ENCODE measurements around the gene THAP7. TPM values are rescaled to one million over a fixed set of nuclear protein-coding genes. Genes with fewer than 3 reads are reported as not detected.
A peak's percentile ranks its signal among the peaks of the same experiment; 100 is the strongest.
"Not testable (repeated sequence)": the region's sequence is repeated elsewhere in the genome, so short reads cannot be mapped to it uniquely, and the experiment has no call there.

THAP7 gene
- total RNA-seq, 1 donor from 2014 or later: 56.5 TPM

DNA sequence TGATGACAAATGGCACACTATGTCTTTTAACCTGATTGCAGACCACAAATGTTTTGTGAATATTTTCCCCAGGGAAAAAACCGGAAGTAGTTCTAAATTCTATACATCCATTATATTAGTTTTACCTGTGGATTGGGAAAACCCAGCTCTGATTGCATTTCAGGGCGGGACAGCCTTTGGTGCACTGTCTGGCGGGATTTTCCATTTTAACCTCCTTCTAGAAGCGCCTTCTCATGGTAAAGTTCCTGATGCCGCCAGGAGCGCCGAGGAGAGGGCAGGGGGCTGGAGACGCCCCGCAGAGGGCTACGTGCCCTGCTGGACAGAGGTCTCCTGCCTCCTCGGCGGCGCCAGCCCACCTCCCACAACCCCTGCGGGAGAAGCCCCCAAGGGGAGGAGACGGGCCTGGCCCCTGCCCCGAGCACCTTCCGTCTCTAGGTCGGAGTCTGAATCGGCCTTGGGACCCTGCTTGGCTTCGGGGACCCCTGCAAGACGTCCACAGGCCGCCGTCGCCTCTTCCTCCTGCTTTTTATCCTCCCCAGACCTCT, 11.8 kb upstream of the THAP7 start:
- no peak for DNase-seq (ENCODE audit: low read depth)

DNA sequence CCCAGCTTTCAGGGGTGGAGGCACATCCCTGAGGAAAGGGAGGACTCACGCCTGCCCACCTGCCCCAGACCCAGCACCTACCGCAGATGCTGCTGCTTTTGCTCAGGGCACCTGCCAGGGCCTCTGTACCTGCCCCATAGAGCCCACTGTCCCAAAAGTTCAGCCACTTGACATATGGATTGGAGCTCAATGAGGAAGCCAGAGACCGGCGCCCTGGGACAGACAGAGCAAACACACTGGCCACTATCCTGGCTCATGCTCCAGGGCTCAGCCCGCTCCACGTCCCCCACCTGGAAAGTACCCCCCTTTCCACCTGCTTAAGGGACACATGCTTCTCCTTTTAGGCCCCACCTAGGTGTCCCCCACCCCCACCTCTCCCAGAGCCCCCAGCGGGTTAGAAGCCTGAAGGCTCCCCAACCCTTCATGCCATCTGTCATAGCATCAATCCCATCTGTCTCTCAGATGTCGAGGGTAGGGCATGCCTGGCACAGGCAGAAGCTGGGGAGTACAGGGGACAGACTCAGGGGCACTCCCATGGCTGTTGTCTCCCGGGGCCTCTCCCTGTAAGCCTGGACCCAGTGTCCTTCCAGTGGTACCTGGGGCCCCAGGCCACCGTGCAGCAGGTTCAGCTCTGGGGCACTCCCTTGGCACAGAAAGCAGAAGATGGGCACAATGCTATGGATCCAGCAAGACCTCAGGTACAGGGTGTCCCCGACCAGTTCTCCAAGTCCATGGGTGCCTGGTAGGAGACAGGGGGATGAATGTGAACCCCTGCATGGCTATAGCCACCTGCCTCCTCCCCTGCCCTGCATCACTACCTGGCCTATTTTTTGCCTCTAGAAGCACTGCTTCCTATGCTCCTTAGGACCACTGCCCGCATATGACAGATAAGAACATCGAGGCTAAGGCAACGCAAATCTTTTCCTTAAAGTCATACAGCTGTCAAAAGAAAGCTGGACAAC, 10.8 kb upstream of the THAP7 start:
- DNase-seq (ENCODE audit: low read depth): no peak

DNA sequence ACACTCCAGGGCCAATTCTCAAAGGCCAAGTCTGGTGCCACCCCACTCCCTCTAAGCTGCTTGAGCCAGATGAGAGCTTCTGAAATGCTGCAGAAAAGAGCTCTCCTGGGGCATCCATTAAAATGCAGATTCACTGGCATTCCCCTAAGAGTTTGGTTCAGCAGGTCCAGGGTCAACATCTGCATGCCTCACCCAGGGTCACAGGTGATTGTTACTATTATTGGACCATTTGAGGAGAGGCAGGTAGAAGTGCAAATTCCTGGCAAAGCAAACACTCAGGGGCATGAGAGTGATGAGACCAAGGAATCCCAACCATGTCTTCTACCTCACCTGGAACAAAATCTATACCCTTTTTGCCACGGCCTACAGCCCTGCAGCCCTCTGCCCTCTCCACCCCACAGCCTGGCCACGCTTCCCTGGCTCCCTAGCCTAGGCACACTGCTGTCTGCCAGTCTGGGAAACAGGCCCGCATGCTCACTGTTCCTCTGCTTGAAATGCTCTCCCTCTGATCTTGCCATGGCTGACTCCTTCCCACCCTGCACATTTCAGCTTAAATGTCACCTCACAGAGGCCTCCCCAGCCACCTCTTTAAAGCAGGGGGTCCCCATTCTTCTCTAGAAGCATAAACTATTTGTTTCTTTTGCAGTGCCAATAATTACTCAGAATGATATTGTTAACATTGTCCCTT, 8.7 kb upstream of the THAP7 start:
- DNase-seq (ENCODE audit: low read depth): no peak

DNA sequence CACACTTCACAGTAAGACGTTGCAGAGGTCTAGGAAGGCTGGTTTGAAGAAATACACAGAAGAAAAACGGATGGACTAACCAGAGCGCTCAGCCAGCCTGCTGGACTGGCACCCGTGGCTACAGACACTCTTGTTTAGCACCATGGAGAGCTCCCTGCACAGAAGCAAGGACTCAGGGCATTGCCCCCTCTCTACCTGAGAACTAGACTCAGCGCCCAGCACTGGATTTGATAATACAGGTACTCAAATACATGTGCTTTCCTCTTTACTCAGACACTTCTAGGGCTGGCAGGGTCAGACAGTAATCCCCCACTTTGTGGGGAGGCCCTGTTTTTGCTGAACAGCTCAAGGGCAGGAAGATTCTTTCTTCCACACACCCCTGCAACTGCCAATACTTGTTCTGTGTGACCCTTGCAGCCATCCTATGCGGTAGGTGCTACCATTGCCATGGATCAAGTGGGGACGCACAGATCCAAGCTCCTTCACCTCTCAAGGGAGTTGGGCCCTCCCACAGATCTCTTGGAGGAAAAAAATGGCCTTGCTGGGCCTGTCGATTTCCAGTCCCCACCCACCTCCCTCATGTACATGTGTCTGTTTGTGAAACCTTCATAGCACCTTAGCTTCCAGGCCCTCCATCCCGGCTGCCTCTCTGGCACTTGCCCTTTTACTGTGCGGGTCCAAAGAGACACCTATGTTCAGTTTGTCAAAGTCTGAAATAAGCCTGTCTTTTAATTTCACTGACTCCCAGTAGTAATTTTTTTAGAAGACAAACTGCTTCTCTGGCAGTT, 7.9 kb upstream of the THAP7 start:
- DNase-seq (ENCODE audit: low read depth): peak; percentile 53

DNA sequence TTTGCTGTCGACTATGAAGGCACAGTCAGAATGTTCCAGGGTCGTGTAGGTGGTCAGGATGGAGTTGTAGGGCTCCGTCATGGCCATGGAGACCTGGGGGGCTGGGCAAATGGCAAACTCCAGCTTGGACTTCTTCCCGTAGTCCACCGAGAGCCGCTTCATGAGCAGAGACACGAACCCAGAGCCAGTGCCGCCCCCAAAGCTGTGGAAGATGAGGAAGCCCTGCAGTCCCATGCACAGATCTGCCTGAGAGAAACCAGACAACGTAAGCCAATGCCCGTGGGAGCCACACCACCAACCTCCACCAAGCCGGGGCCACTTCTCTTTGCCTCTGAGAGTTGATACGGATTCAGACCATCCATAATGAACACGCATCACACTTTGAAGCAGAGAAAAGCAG, 7.3 kb upstream of the THAP7 start:
- not testable (repeated sequence) for DNase-seq (ENCODE audit: low read depth)

DNA sequence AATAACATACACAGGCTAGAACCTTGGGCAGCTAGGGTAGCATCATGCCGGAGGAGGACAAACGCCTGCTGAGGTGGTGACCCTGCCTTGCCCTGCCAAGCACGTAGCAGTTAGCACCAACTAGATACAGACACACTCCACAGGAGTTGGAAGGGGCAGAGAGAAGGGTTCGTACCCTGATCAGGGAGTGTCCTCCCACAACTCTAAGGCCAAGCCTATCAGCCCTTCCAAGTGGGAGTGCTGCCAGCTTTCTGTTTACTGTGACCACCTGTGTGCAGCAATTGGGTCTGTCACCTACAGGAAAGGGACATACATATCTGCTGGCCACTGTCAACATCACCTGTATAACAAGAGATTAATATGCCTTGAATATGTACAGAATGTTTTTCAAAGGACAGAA, 1.9 kb upstream of the THAP7 start:
- no peak for DNase-seq (ENCODE audit: low read depth)

- DNase-seq (ENCODE audit: low read depth): no peak
Observed at GRCh38 chr22:21000987-21001600, 824 bp downstream of the THAP7 start.

- DNase-seq (ENCODE audit: low read depth): no peak
Observed at GRCh38 chr22:21000207-21000986, 1.5 kb downstream of the THAP7 start.

GRCh38 chr22:20999350-21000206, 2.3 kb downstream of the THAP7 start:
- no peak for DNase-seq (ENCODE audit: low read depth)

GRCh38 chr22:20998411-20999336, 3.2 kb downstream of the THAP7 start:
- no peak for DNase-seq (ENCODE audit: low read depth)

DNA sequence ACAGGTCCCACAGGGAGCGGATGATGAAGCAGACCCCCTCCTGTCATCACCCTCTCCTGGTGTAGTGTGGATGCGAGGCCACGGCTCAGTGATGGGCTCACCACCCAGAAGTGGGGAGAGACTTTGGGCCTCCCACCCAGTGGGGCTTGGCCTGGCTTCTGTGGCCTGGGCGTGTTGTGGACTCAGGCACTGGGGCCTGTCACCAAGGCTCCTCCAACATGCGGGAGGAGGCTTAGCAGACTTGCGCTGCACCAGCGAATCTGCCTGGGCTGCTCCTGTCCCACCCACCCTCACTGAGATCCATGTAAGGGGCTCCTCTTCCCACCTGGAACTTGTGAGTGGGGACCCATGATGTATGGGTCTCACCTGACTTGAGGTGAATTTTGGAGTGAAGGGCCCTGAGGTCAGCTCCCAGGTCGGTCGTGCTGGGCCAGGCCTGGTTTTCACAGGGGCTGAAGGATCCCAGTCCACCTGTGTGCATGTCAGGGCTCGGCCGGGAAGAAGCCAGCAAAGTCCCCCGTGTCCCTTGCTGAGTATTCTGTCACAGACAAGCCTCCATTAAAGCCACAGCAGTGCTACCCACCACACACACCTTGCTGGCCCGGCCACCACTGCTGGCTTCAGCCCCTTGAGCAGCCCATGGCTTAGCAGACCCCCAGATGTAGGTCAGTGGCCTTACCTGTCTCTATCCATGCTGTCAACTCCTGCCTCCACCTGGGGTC, 4.2 kb downstream of the THAP7 start:
- DNase-seq (ENCODE audit: low read depth): no peak

DNA sequence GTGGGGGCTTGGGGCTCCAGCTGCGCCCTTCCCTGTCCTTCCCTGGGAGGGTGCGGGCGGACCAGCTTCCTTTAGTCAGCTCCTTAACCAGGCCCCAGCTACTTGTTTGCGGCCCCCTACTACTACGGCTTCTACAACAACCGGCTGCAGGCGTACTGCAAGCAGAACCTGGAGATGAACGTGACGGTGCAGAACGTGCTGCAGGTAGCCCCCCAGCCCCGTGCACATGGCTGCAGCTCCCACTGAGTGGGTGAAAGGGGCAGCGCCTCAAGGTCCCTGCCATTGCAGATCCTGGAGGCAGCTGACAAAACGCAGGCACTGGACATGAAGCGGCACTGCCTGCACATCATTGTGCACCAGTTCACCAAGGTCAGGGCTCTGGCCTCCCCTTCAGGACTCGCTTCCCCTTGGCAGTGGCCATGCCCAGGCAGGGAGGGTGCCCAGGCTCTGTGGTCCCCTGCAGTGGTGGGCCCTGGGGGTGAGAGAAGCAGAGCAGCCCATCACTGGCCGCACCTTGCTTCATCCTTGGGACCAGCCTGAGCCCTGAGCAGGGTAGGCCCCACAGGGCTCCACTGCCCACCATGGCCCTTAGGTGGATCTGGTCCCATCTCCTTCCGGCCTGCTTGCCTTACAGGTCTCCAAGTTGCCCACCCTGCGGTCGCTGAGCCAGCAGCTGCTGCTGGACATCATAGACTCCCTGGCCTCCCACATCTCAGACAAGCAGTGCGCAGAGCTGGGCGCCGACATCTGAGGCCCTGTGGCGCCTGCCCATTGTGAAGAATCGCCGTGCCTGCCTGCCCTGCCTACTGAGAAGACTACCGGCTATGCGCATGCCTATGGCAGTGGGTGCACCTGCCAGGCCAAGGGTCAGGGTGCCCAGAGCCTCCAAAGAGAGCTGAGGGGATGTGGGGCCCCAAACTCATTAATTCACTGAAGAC, 5.1 kb downstream of the THAP7 start:
- no peak for DNase-seq (ENCODE audit: low read depth)

DNA sequence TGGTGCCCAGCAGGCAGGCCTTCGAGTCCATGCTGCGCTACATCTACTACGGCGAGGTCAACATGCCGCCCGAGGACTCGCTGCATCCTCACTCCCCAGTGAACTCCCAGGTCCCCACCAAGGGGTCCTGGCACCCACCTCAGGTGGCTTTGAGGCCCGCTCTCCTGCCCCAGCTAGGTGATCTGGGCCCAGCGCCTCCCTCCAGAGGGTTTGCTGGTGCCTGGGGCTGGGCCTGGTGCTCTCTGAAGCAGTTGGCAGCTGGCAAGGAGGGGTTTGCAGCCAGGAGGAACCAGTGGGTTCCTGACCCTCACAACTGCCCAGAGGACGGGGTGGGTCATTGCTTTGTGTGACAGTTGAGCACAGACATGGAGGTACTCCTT, 5.9 kb downstream of the THAP7 start:
- DNase-seq (ENCODE audit: low read depth): no peak

- no peak for DNase-seq (ENCODE audit: low read depth)
Observed at GRCh38 chr22:20995329-20996030, 6.4 kb downstream of the THAP7 start.

DNA sequence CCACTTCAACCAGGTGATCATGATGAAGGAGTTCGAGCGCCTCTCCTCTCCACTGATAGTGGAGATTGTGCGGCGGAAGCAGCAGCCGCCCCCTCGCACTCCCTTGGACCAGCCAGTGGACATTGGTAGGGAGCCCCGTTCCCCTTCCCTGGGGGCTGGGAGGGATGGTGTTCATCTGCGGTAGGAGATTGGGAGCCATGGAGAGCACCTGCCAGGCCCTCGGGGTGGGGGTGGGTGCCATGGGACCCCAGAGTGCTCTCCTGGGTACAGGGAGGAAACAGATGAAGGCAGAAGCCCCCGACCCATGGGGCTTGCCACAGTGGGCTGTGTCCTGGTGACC, 7.0 kb downstream of the THAP7 start:
- DNase-seq (ENCODE audit: low read depth): no peak
